Thymus (tissue), 11 donors: Measurements from ENCODE around the gene ATP5PO. TPM values are rescaled to one million over a fixed set of nuclear protein-coding genes. Genes with fewer than 3 reads are reported as not detected.

Experiments used
- DNase-seq, 9 donors: peaks; one replicate each; pipeline ENCODE4 v3.0.0-alpha.2; 2013; ENCODE audit warnings: low spot score in 9 of 9, low read depth in 6 of 9, missing footprints in 1 of 9
- H3K27ac ChIP-seq, 2 donors: one replicate each; pipeline ENCODE4 v1.5.1; 2013; ENCODE audit warnings: control low read depth in 1 of 2, low read depth in 1 of 2, low read length in 1 of 2, mild to moderate bottlenecking in 1 of 2, moderate library complexity in 1 of 2
- H3K27me3 ChIP-seq, 2 donors: one replicate each; pipeline ENCODE4 v1.5.1; 2013; ENCODE audit warnings: low read length in 1 of 2; ENCODE audit not compliant: control insufficient read depth in 2 of 2, insufficient read depth in 1 of 2
- H3K36me3 ChIP-seq, 2 donors: one replicate each; pipeline ENCODE4 v1.5.1; 2013; ENCODE audit warnings: low read length in 1 of 2, mild to moderate bottlenecking in 1 of 2, moderate library complexity in 1 of 2; ENCODE audit not compliant: control insufficient read depth in 2 of 2, insufficient read depth in 2 of 2
- H3K4me1 ChIP-seq, 2 donors: one replicate each; pipeline ENCODE4 v1.5.1; 2013; ENCODE audit warnings: low read length in 2 of 2; ENCODE audit not compliant: control insufficient read depth in 2 of 2, insufficient read depth in 2 of 2
- H3K4me3 ChIP-seq, 2 donors: one replicate each; pipeline ENCODE4 v1.5.1; 2013; ENCODE audit warnings: low read length in 2 of 2, control low read depth in 1 of 2, mild to moderate bottlenecking in 1 of 2
- H3K9me3 ChIP-seq, 2 donors: one replicate each; pipeline ENCODE4 v1.5.1; 2013; ENCODE audit warnings: low read length in 1 of 2, mild to moderate bottlenecking in 1 of 2; ENCODE audit not compliant: control insufficient read depth in 2 of 2, insufficient read depth in 1 of 2
- WGBS: extraction: QIAGEN DNeasy Blood & Tissue Kit; methylation state at CpG from one replicate; pipeline ENCODE4 v1.1.7; 2013; 5-methylcytosine and 5-hydroxymethylcytosine counted together
- polyA plus RNA-seq: library from polyadenylated mRNA; stranded (reverse); fragments of 200-250 nt; gene quantifications from one replicate; pipeline ENCODE4 v1.2.3, GENCODE V29; 2013
- total RNA-seq: library from RNA; stranded (reverse); fragments of 120-200 nt; gene quantifications from one replicate; pipeline ENCODE4 v1.2.4, GENCODE V29; 2013
- donor health status: healthy.

The ATP5PO gene
- total and polyA plus RNA-seq, 2 donors, result 252 to 294 TPM

- no peak for DNase-seq
- H3K36me3 ChIP-seq, result no peaks in the 10 kb centered on the region
- H3K27ac ChIP-seq, result no peak overlapping the region
- 95% methylated on average over 7 of the region's 7 CpGs for WGBS
- H3K9me3 ChIP-seq, result no peaks in the 10 kb centered on the region
- H3K4me1 ChIP-seq, result no peaks in the 10 kb centered on the region
- H3K27me3 ChIP-seq, result no peaks in the 10 kb centered on the region
- no peak overlapping the region for H3K4me3 ChIP-seq
Observed at GRCh38 chr21:33885172-33885514, 30.5 kb downstream of the ATP5PO start.

- Histone ChIP-seq H3K36me3 (no peaks in the 10 kb centered on the region), H3K27me3 (no peaks in the 10 kb centered on the region), H3K9me3 (no peaks in the 10 kb centered on the region), H3K4me3 (no peak overlapping the region), H3K4me1 (no peaks in the 10 kb centered on the region), H3K27ac (no peak overlapping the region)
- WGBS, result 90% methylated on average over 20 of the region's 20 CpGs
- no peak for DNase-seq
Observed at GRCh38 chr21:33884376-33885171, 31.0 kb downstream of the ATP5PO start.

- H3K27ac ChIP-seq, result no peak overlapping the region
- no peak for DNase-seq
- 96% methylated on average over 12 of the region's 12 CpGs for WGBS
- no peak overlapping the region for H3K4me3 ChIP-seq
- no peaks in the 10 kb centered on the region for H3K4me1 ChIP-seq
- no peaks in the 10 kb centered on the region for H3K9me3 ChIP-seq
- H3K36me3 ChIP-seq, result no peaks in the 10 kb centered on the region
- H3K27me3 ChIP-seq, result no peaks in the 10 kb centered on the region
Observed at GRCh38 chr21:33883118-33883517, 32.5 kb downstream of the ATP5PO start.

GRCh38 chr21:33881689-33882440 is 33.7 kb downstream of the ATP5PO start:
- DNase-seq, result no peak
- Histone ChIP-seq H3K27ac (no peak overlapping the region), H3K4me1 (no peaks in the 10 kb centered on the region), H3K36me3 (no peaks in the 10 kb centered on the region), H3K27me3 (no peaks in the 10 kb centered on the region), H3K9me3 (no peaks in the 10 kb centered on the region), H3K4me3 (no peak overlapping the region)
- WGBS, result 75% methylated on average over 9 of the region's 9 CpGs

GRCh38 chr21:33880626-33881025 is 35.0 kb downstream of the ATP5PO start:
- H3K36me3 ChIP-seq, result no peaks in the 10 kb centered on the region
- 92% methylated on average over 13 of the region's 13 CpGs for WGBS
- no peak overlapping the region for H3K4me3 ChIP-seq
- no peaks in the 10 kb centered on the region for H3K4me1 ChIP-seq
- no peak overlapping the region for H3K27ac ChIP-seq
- no peaks in the 10 kb centered on the region for H3K9me3 ChIP-seq
- no peak for DNase-seq
- H3K27me3 ChIP-seq, result no peaks in the 10 kb centered on the region

- Histone ChIP-seq H3K27ac (no peak overlapping the region), H3K27me3 (no peaks in the 10 kb centered on the region), H3K36me3 (no peaks in the 10 kb centered on the region), H3K4me3 (no peak overlapping the region), H3K9me3 (no peaks in the 10 kb centered on the region), H3K4me1 (no peaks in the 10 kb centered on the region)
- whole genome bisulfite sequencing, result 95% methylated on average over 6 of the region's 6 CpGs
- no peak for DNase-seq
Observed at GRCh38 chr21:33878824-33879223, 36.8 kb downstream of the ATP5PO start.

GRCh38 chr21:33875026-33875695 is 40.4 kb downstream of the ATP5PO start:
- no peaks in the 10 kb centered on the region for H3K27me3 ChIP-seq
- H3K27ac ChIP-seq, result no peak overlapping the region
- H3K36me3 ChIP-seq, result no peaks in the 10 kb centered on the region
- no peak for DNase-seq
- H3K4me1 ChIP-seq, result no peaks in the 10 kb centered on the region
- 95% methylated on average over 20 of the region's 20 CpGs for WGBS
- H3K9me3 ChIP-seq, result no peaks in the 10 kb centered on the region
- no peak overlapping the region for H3K4me3 ChIP-seq

- no peak for DNase-seq
- no peaks in the 10 kb centered on the region for H3K27me3 ChIP-seq
- WGBS, result 89% methylated on average over 7 of the region's 7 CpGs
- H3K36me3 ChIP-seq, result no peaks in the 10 kb centered on the region
- H3K9me3 ChIP-seq, result no peaks in the 10 kb centered on the region
- no peaks in the 10 kb centered on the region for H3K4me1 ChIP-seq
- H3K27ac ChIP-seq, result no peak overlapping the region
- no peak overlapping the region for H3K4me3 ChIP-seq
Observed at GRCh38 chr21:33874161-33874560, 41.4 kb downstream of the ATP5PO start.

GRCh38 chr21:33872881-33873515 is 42.6 kb downstream of the ATP5PO start:
- H3K27me3 ChIP-seq, result no peaks in the 10 kb centered on the region
- H3K27ac ChIP-seq, result no peak overlapping the region
- no peak for DNase-seq
- no peak overlapping the region for H3K4me3 ChIP-seq
- WGBS, result 97% methylated on average over 4 of the region's 4 CpGs
- H3K36me3 ChIP-seq, result no peaks in the 10 kb centered on the region
- no peaks in the 10 kb centered on the region for H3K4me1 ChIP-seq
- H3K9me3 ChIP-seq, result no peaks in the 10 kb centered on the region
